ENCODE results near the gene ARMH4. TPM values are rescaled to one million over a fixed set of nuclear protein-coding genes. Genes with fewer than 3 reads are reported as not detected.
A peak's percentile ranks its signal among the peaks of the same experiment; 100 is the strongest.

The ARMH4 gene
- total and polyA plus RNA-seq, 5 donors from 2014 or later, result 0.27 to 1.0 (median 0.78) TPM; not detected in 1

- peak overlapping the region in 1 of 3 donors; percentile 40 for H3K27ac Mint-ChIP-seq
- Histone ChIP-seq H3K4me1 (ENCODE audit: control insufficient read depth, insufficient read depth, low read length, poor library complexity, severe bottlenecking) (no peaks in the 10 kb centered on the region), H3K9me3 (ENCODE audit: control insufficient read depth in 2 of 2, low read length in 2 of 2) (no peaks in the 10 kb centered on the region), H3K36me3 (ENCODE audit: control insufficient read depth, insufficient read depth, low read length) (no peaks in the 10 kb centered on the region), H3K4me3 (ENCODE audit: low read depth, low read length) (no peak overlapping the region), H3K27ac (ENCODE audit: insufficient read depth, low read length, poor library complexity, severe bottlenecking) (no peak overlapping the region), H3K27me3 (ENCODE audit: control insufficient read depth, insufficient read depth, low read length) (no peaks in the 10 kb centered on the region)
- peaks cover 0 to 12% (median 3%) of the 10 kb centered on the region in 4 donors for H3K4me1 Mint-ChIP-seq
- H3K27me3 Mint-ChIP-seq, result peaks cover 38% of the 10 kb centered on the region
- H3K4me3 Mint-ChIP-seq, result no peak overlapping the region
- no peaks in the 10 kb centered on the region for H3K9me3 Mint-ChIP-seq
- DNase-seq, result no peak
- no peak for ATAC-seq (ENCODE audit: low read depth in 2 of 2)
- no peaks in the 10 kb centered on the region for H3K36me3 Mint-ChIP-seq
These were observed 41.5 kb upstream of the ARMH4 start for GRCh38 chr14:58193542-58193941.

- peaks cover 34% of the 10 kb centered on the region for H3K27me3 Mint-ChIP-seq
- H3K27ac Mint-ChIP-seq, result no peak overlapping the region
- H3K4me3 ChIP-seq (ENCODE audit: low read depth, low read length), result no peak overlapping the region
- H3K36me3 Mint-ChIP-seq, result no peaks in the 10 kb centered on the region
- no peaks in the 10 kb centered on the region for H3K36me3 ChIP-seq (ENCODE audit: control insufficient read depth, insufficient read depth, low read length)
- H3K9me3 Mint-ChIP-seq, result no peaks in the 10 kb centered on the region
- no peak overlapping the region for H3K4me3 Mint-ChIP-seq
- H3K4me1 Mint-ChIP-seq, result peaks cover 0 to 8% (median 3%) of the 10 kb centered on the region in 4 donors
- H3K27me3 ChIP-seq (ENCODE audit: control insufficient read depth, insufficient read depth, low read length), result peaks cover 3% of the 10 kb centered on the region
- H3K4me1 ChIP-seq (ENCODE audit: control insufficient read depth, insufficient read depth, low read length, poor library complexity, severe bottlenecking), result no peaks in the 10 kb centered on the region
- H3K27ac ChIP-seq (ENCODE audit: insufficient read depth, low read length, poor library complexity, severe bottlenecking), result no peak overlapping the region
- no peak for ATAC-seq (ENCODE audit: low read depth in 2 of 2)
- H3K9me3 ChIP-seq (ENCODE audit: control insufficient read depth in 2 of 2, low read length in 2 of 2), result no peaks in the 10 kb centered on the region
- no peak for DNase-seq
These were observed 40.0 kb upstream of the ARMH4 start for GRCh38 chr14:58191763-58192601.

- Histone ChIP-seq H3K4me1 (ENCODE audit: control insufficient read depth, insufficient read depth, low read length, poor library complexity, severe bottlenecking) (no peaks in the 10 kb centered on the region), H3K27ac (ENCODE audit: insufficient read depth, low read length, poor library complexity, severe bottlenecking) (no peak overlapping the region), H3K4me3 (ENCODE audit: low read depth, low read length) (no peak overlapping the region), H3K27me3 (ENCODE audit: control insufficient read depth, insufficient read depth, low read length) (peaks cover 6% of the 10 kb centered on the region), H3K36me3 (ENCODE audit: control insufficient read depth, insufficient read depth, low read length) (no peaks in the 10 kb centered on the region), H3K9me3 (ENCODE audit: control insufficient read depth in 2 of 2, low read length in 2 of 2) (no peaks in the 10 kb centered on the region)
- Mint-ChIP-seq H3K4me3 (no peak overlapping the region), H3K9me3 (peaks cover 0 to 1% (median 0%) of the 10 kb centered on the region in 7 donors), H3K27me3 (peaks cover 34% of the 10 kb centered on the region), H3K36me3 (no peaks in the 10 kb centered on the region), H3K4me1 (peaks cover 0 to 6% (median 2%) of the 10 kb centered on the region in 4 donors), H3K27ac (peak overlapping the region in 1 of 3 donors; percentile 11)
- ATAC-seq (ENCODE audit: low read depth in 2 of 2), result no peak
- no peak for DNase-seq
These were observed 37.2 kb upstream of the ARMH4 start for GRCh38 chr14:58189176-58189575.

- Mint-ChIP-seq H3K27me3 (peaks cover 39% of the 10 kb centered on the region), H3K36me3 (no peaks in the 10 kb centered on the region), H3K27ac (no peak overlapping the region), H3K4me3 (no peak overlapping the region), H3K9me3 (peaks cover 0 to 3% (median 0%) of the 10 kb centered on the region in 7 donors), H3K4me1 (no peaks in the 10 kb centered on the region)
- ATAC-seq (ENCODE audit: low read depth in 2 of 2), result no peak
- Histone ChIP-seq H3K27me3 (ENCODE audit: control insufficient read depth, insufficient read depth, low read length) (peaks cover 10% of the 10 kb centered on the region), H3K36me3 (ENCODE audit: control insufficient read depth, insufficient read depth, low read length) (no peaks in the 10 kb centered on the region), H3K27ac (ENCODE audit: insufficient read depth, low read length, poor library complexity, severe bottlenecking) (no peak overlapping the region), H3K9me3 (ENCODE audit: control insufficient read depth in 2 of 2, low read length in 2 of 2) (no peaks in the 10 kb centered on the region), H3K4me3 (ENCODE audit: low read depth, low read length) (no peak overlapping the region), H3K4me1 (ENCODE audit: control insufficient read depth, insufficient read depth, low read length, poor library complexity, severe bottlenecking) (no peaks in the 10 kb centered on the region)
- no peak for DNase-seq
These were observed 25.1 kb upstream of the ARMH4 start for GRCh38 chr14:58177125-58177524.

- Mint-ChIP-seq H3K36me3 (no peaks in the 10 kb centered on the region), H3K4me1 (no peaks in the 10 kb centered on the region), H3K27me3 (peaks cover 65% of the 10 kb centered on the region), H3K27ac (peak overlapping the region in 1 of 3 donors; percentile 21), H3K4me3 (no peak overlapping the region), H3K9me3 (peaks cover 0 to 8% (median 0%) of the 10 kb centered on the region in 7 donors)
- H3K27ac ChIP-seq (ENCODE audit: insufficient read depth, low read length, poor library complexity, severe bottlenecking), result no peak overlapping the region
- peaks cover 21% of the 10 kb centered on the region for H3K27me3 ChIP-seq (ENCODE audit: control insufficient read depth, insufficient read depth, low read length)
- no peak overlapping the region for H3K4me3 ChIP-seq (ENCODE audit: low read depth, low read length)
- H3K36me3 ChIP-seq (ENCODE audit: control insufficient read depth, insufficient read depth, low read length), result no peaks in the 10 kb centered on the region
- DNase-seq (peak in 1 of 3 donors; percentile 60), ATAC-seq (ENCODE audit: low read depth in 2 of 2) (peak; percentile 57 to 58)
- no peaks in the 10 kb centered on the region for H3K4me1 ChIP-seq (ENCODE audit: control insufficient read depth, insufficient read depth, low read length, poor library complexity, severe bottlenecking)
- no peaks in the 10 kb centered on the region for H3K9me3 ChIP-seq (ENCODE audit: control insufficient read depth in 2 of 2, low read length in 2 of 2)
These were observed 19.1 kb upstream of the ARMH4 start for GRCh38 chr14:58171090-58171489.

- H3K4me1 ChIP-seq (ENCODE audit: control insufficient read depth, insufficient read depth, low read length, poor library complexity, severe bottlenecking), result no peaks in the 10 kb centered on the region
- H3K9me3 ChIP-seq (ENCODE audit: control insufficient read depth in 2 of 2, low read length in 2 of 2), result no peaks in the 10 kb centered on the region
- no peaks in the 10 kb centered on the region for H3K36me3 ChIP-seq (ENCODE audit: control insufficient read depth, insufficient read depth, low read length)
- H3K27me3 ChIP-seq (ENCODE audit: control insufficient read depth, insufficient read depth, low read length), result peaks cover 13% of the 10 kb centered on the region
- no peaks in the 10 kb centered on the region for H3K36me3 Mint-ChIP-seq
- no peak overlapping the region for H3K4me3 Mint-ChIP-seq
- no peak overlapping the region for H3K27ac Mint-ChIP-seq
- peaks cover 58% of the 10 kb centered on the region for H3K27me3 Mint-ChIP-seq
- ATAC-seq (ENCODE audit: low read depth in 2 of 2) (no peak), DNase-seq (no peak)
- no peak overlapping the region for H3K27ac ChIP-seq (ENCODE audit: insufficient read depth, low read length, poor library complexity, severe bottlenecking)
- H3K4me3 ChIP-seq (ENCODE audit: low read depth, low read length), result no peak overlapping the region
- peaks cover 0 to 7% (median 0%) of the 10 kb centered on the region in 7 donors for H3K9me3 Mint-ChIP-seq
- H3K4me1 Mint-ChIP-seq, result no peaks in the 10 kb centered on the region
These were observed 15.9 kb upstream of the ARMH4 start for GRCh38 chr14:58167891-58168290.

GRCh38 chr14:58167057-58167456 is 15.0 kb upstream of the ARMH4 start:
- peak overlapping the region in 1 of 3 donors; percentile 28 for H3K27ac Mint-ChIP-seq
- H3K27me3 ChIP-seq (ENCODE audit: control insufficient read depth, insufficient read depth, low read length), result peaks cover 13% of the 10 kb centered on the region
- H3K27me3 Mint-ChIP-seq, result peaks cover 57% of the 10 kb centered on the region
- no peaks in the 10 kb centered on the region for H3K4me1 Mint-ChIP-seq
- no peaks in the 10 kb centered on the region for H3K36me3 ChIP-seq (ENCODE audit: control insufficient read depth, insufficient read depth, low read length)
- H3K9me3 ChIP-seq (ENCODE audit: control insufficient read depth in 2 of 2, low read length in 2 of 2), result no peaks in the 10 kb centered on the region
- H3K4me3 ChIP-seq (ENCODE audit: low read depth, low read length), result no peak overlapping the region
- H3K4me3 Mint-ChIP-seq, result no peak overlapping the region
- peaks cover 0 to 7% (median 0%) of the 10 kb centered on the region in 7 donors for H3K9me3 Mint-ChIP-seq
- H3K36me3 Mint-ChIP-seq, result no peaks in the 10 kb centered on the region
- no peak overlapping the region for H3K27ac ChIP-seq (ENCODE audit: insufficient read depth, low read length, poor library complexity, severe bottlenecking)
- DNase-seq, result no peak
- H3K4me1 ChIP-seq (ENCODE audit: control insufficient read depth, insufficient read depth, low read length, poor library complexity, severe bottlenecking), result no peaks in the 10 kb centered on the region
- no peak for ATAC-seq (ENCODE audit: low read depth in 2 of 2)
